ENCODE results near the gene CNTNAP1.

- TF ChIP-seq EZH2 (IDR thresholded peaks at IDR 0.05) (no peak), POLR2AphosphoS5 (IDR thresholded peaks at IDR 0.05; ENCODE audit: borderline replicate concordance, low read depth, low read length) (no peak), FOXP2 (optimal IDR thresholded peaks at IDR 0.05; ENCODE audit: control extremely low read depth, extremely low read length, insufficient read depth) (no peak)
Measured at GRCh38 chr17:42679492-42680330, 2.6 kb upstream of the CNTNAP1 start.
